Activated naive CD8-positive, alpha-beta T cell treated with anti-CD3 and anti-CD28 coated beads, Interleukin-2, amount 50 U/mL, for 24 hours (primary cell): ENCODE data around the gene MTOR.
"Not testable (repeated sequence)": the region's sequence is repeated elsewhere in the genome, so short reads cannot be mapped to it uniquely, and the experiment has no call there.

ENCODE experiments used
- ATAC-seq: fragments of 150-1000 bp; cut with Tn5 transposase; one replicate; pipeline ENCODE4 v1.10.0; 2021
- DNase-seq: peaks from one replicate; pipeline ENCODE4 v3.0.0; 2021
- H3K27ac Mint-ChIP-seq: one replicate; pipeline ENCODE4 v1.8.0; 2021; ENCODE audit warnings: mild to moderate bottlenecking, mixed read lengths
- H3K27me3 Mint-ChIP-seq: one replicate; pipeline ENCODE4 v1.8.0; 2021; ENCODE audit warnings: mixed read lengths
- H3K36me3 Mint-ChIP-seq: one replicate; pipeline ENCODE4 v1.8.0; 2021; ENCODE audit warnings: low read depth, mixed read lengths
- H3K4me1 Mint-ChIP-seq: one replicate; pipeline ENCODE4 v1.8.0; 2021; ENCODE audit warnings: mixed read lengths
- H3K4me3 Mint-ChIP-seq: one replicate; pipeline ENCODE4 v1.8.0; 2021; ENCODE audit warnings: mild to moderate bottlenecking, moderate library complexity, mixed read lengths
- H3K9me3 Mint-ChIP-seq: one replicate; pipeline ENCODE4 v1.8.0; 2021; ENCODE audit warnings: mixed read lengths

The MTOR gene

DNA sequence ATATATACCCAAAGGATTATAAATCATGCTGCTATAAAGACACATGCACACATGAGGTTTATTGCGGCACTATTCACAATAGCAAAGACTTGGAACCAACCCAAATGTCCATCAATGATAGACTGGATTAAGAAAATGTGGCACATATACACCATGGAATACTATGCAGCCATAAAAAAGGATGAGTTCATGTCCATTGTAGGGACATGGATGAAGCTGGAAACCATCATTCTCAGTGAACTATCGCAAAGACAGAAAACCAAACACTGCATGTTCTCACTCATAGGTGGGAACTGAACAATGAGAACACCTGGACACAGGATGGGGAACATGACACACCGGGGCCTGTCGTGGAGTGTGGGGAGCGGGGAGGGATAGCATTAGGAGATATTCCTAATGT, 95.6 kb downstream of the MTOR start:
- not testable (repeated sequence) for ATAC-seq, H3K4me1 Mint-ChIP-seq, H3K4me3 Mint-ChIP-seq, H3K27me3 Mint-ChIP-seq, H3K9me3 Mint-ChIP-seq, DNase-seq, H3K27ac Mint-ChIP-seq
- H3K36me3 Mint-ChIP-seq: peaks cover 33% of the 10 kb centered on the region

DNA sequence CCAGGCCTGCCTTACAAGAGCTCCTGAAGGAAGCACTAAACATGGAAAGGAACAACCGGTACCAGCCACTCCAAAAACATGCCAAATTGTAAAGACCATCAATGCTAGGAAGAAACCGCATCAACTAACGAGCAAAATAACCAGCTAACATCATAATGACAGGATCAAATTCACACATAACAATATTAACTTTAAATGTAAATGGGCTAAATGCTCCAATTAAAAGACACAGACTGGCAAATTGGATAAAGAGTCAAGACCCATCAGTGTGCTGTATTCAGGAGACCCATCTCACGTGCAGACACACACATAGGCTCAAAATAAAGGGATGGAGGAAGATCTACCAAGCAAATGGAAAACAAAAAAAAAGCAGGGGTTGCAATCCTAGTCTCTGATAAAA, 99.6 kb downstream of the MTOR start:
- not testable (repeated sequence) for H3K4me3 Mint-ChIP-seq, H3K27ac Mint-ChIP-seq, ATAC-seq, DNase-seq, H3K4me1 Mint-ChIP-seq, H3K9me3 Mint-ChIP-seq, H3K27me3 Mint-ChIP-seq
- H3K36me3 Mint-ChIP-seq: peaks cover 29% of the 10 kb centered on the region

DNA sequence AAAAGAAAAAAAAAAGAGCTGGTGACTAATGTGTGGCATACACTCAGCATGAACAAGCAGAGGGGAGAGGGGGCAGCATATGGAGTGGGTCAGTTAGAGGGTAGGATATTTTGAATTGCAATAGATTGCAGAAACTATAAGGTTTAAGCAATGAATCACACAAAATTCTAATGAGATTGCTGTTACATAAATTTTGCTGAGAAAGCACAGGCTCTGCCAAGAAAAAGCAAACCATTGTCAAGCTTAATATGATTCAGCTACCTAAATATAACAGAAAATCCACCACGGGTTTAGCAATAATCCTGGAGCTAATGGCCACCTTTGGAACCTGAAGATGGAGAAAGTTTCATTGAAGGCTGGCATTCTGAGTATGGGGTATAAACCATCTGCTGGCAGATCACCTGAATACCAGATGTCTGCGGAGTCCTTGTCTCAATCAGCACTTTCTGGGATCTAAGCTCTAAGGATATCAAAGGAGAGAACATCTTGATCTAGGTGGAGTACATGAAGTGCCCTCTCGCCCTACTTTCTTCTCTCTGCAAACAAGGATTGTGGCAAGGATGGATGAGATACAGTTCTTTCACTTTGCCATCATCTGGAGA, 103.5 kb downstream of the MTOR start:
- Mint-ChIP-seq H3K4me1 (peaks cover 14% of the 10 kb centered on the region), H3K36me3 (peaks cover 25% of the 10 kb centered on the region)

DNA sequence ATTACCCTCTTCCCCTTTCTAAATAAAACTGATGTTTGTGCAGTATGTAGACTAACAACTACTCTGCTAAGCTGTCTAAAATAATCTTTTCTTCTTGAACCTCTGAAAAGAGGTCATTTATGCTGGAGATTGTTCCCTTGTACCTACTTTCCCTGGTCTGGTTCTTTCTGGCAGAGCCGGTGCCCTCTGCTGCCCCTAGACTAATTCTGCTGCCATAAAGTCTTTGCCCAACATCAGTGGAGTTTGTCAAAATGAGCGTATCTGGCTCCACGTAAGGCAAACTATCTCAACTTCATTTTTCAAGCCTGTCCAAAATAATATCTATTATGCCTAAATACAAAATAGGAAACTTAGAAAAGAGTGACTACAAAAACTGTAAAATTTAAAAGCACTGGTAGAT, 104.1 kb downstream of the MTOR start:
- H3K36me3 Mint-ChIP-seq: peaks cover 23% of the 10 kb centered on the region
- no peaks in the 10 kb centered on the region for H3K9me3 Mint-ChIP-seq
- H3K4me3 Mint-ChIP-seq: no peak overlapping the region
- H3K27ac Mint-ChIP-seq: no peak overlapping the region
- peaks cover 14% of the 10 kb centered on the region for H3K4me1 Mint-ChIP-seq
- no peaks in the 10 kb centered on the region for H3K27me3 Mint-ChIP-seq
- no peak for ATAC-seq
- no peak for DNase-seq

More for the DNA sequence above, 103.5 kb downstream of the MTOR start:
- Mint-ChIP-seq H3K4me3 (no peak overlapping the region), H3K9me3 (no peaks in the 10 kb centered on the region), H3K27ac (no peak overlapping the region), H3K27me3 (no peaks in the 10 kb centered on the region)
- ATAC-seq: no peak
- no peak for DNase-seq

DNA sequence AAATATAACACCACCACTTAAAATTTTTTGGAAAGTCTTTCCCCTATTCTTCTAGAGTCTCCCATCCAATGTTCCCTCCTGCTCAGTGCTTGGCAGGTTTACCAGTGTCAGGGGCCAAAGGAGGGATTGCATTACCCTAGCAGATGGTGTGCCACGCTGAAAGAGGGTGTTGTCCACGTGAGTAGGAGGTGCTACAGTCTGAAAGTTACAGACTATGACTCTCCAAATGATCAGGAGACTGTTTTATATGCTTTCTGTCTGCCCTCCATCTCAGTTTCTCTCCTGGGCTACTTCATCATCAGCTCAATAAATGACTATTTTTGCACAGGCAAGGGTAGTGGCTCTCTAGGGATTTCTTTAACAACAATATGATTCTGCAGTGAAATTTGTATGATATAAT, 104.5 kb downstream of the MTOR start:
- H3K4me3 Mint-ChIP-seq: no peak overlapping the region
- H3K27me3 Mint-ChIP-seq: no peaks in the 10 kb centered on the region
- H3K9me3 Mint-ChIP-seq: no peaks in the 10 kb centered on the region
- H3K4me1 Mint-ChIP-seq: peaks cover 14% of the 10 kb centered on the region
- no peak for DNase-seq
- ATAC-seq: peak; percentile 43
- H3K36me3 Mint-ChIP-seq: peaks cover 23% of the 10 kb centered on the region
- no peak overlapping the region for H3K27ac Mint-ChIP-seq

DNA sequence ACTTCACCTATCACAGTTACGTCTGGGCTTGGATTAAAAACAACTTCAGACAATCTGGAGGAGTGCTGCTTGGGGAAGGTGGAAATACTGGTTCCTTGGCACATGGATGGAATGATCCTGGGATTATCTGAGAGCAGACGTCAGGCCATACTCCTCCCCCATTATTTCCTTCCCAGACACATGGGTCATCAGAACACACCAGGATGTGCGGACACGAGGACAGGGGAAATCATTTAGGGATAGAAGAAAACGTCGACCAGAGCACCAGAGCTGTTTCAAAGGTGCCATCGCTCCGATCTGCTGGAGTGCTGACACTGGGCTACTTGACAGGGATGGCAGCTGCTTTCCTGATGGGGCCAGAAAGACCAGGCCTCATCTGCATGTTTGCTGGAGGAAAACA, 105.0 kb downstream of the MTOR start:
- H3K27ac Mint-ChIP-seq: no peak overlapping the region
- DNase-seq: no peak
- H3K27me3 Mint-ChIP-seq: no peaks in the 10 kb centered on the region
- no peak for ATAC-seq
- H3K4me3 Mint-ChIP-seq: no peak overlapping the region
- no peaks in the 10 kb centered on the region for H3K9me3 Mint-ChIP-seq
- H3K36me3 Mint-ChIP-seq: peaks cover 26% of the 10 kb centered on the region
- H3K4me1 Mint-ChIP-seq: peaks cover 14% of the 10 kb centered on the region

DNA sequence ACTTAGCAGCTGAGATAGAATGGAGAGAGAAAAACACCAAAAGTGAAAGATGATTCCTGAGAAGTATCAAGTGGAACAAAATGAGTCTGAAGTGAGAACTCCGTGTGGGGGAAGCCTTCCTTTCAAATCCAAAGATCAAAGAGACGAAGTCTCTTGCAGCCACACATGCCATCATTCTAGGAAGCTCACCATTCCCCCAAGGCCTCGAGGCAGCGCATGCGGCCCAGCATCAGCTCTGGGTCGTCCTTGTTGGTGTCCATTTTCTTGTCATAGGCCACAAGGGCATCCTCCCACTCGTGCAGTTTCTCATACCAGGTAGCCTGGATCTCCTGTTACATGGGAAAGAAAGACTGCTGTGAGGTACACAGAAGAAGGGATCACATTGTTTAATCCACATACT, 105.4 kb downstream of the MTOR start:
- no peaks in the 10 kb centered on the region for H3K9me3 Mint-ChIP-seq
- ATAC-seq (no peak), DNase-seq (no peak)
- H3K27me3 Mint-ChIP-seq: no peaks in the 10 kb centered on the region
- peaks cover 14% of the 10 kb centered on the region for H3K4me1 Mint-ChIP-seq
- H3K27ac Mint-ChIP-seq: no peak overlapping the region
- H3K36me3 Mint-ChIP-seq: peaks cover 22% of the 10 kb centered on the region
- no peak overlapping the region for H3K4me3 Mint-ChIP-seq

DNA sequence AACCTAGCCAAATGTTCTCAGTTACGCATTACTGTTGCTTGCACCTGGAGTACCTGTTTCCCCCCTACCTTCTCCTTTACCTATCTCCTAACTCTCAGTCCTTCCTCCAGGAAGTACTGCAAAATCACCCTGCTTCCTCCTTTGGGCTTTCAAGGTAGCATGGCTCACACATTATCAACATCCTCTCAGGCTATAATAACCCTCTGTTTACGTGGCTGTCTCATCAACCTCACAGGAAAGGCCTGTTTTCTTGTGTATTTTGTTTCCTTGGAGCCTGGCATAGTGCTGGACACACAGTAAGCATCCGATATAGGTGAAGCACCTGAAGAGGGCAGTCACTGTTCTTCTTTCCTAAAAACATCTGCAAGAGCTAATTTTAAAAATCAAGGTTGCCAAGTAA, 105.9 kb downstream of the MTOR start:
- Mint-ChIP-seq H3K36me3 (peaks cover 23% of the 10 kb centered on the region), H3K27ac (no peak overlapping the region), H3K4me1 (peaks cover 14% of the 10 kb centered on the region), H3K27me3 (no peaks in the 10 kb centered on the region), H3K4me3 (no peak overlapping the region), H3K9me3 (no peaks in the 10 kb centered on the region)
- ATAC-seq (no peak), DNase-seq (no peak)

DNA sequence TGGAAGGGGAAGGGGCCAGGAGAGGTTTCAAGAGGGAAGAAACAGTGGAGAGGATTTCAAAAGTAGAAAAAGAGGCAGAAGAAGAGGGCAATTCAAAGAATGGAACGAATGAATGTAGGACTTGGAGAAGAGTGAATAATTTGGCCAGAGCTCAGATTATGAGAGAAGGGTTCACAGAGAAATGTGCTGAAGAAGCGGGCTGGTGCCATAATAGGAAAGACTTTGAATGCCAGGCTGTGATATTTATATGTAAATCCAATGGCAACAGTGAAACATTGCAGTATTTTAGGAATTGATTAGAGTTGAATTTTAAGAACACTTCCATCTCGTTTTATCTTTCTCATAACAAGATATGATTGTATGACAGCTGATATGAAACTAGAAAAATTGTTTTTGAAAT, 109.2 kb downstream of the MTOR start:
- DNase-seq: no peak
- no peaks in the 10 kb centered on the region for H3K9me3 Mint-ChIP-seq
- H3K36me3 Mint-ChIP-seq: peaks cover 37% of the 10 kb centered on the region
- H3K4me1 Mint-ChIP-seq: peaks cover 10% of the 10 kb centered on the region
- H3K4me3 Mint-ChIP-seq: no peak overlapping the region
- no peak for ATAC-seq
- H3K27ac Mint-ChIP-seq: no peak overlapping the region
- H3K27me3 Mint-ChIP-seq: no peaks in the 10 kb centered on the region

DNA sequence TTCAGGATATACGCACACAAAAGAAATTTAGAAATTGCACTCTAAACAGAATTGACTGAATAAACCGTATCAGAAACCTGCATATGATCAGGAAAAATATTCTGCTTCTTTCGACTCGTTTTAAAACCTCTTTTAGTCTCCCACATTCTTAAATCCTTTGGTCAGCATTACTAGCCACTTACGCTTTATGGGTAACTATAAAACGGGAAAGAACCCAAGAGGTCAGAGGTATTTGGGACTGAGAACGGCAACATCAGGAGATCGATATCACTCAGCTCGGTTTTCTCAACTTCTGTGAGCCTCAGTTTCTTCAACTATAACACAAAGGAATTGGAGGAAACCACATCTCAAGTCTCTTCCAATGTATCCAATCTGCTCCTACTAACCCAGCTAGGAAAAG, 109.6 kb downstream of the MTOR start:
- Mint-ChIP-seq H3K9me3 (no peaks in the 10 kb centered on the region), H3K36me3 (peaks cover 37% of the 10 kb centered on the region)
- ATAC-seq: no peak

DNA sequence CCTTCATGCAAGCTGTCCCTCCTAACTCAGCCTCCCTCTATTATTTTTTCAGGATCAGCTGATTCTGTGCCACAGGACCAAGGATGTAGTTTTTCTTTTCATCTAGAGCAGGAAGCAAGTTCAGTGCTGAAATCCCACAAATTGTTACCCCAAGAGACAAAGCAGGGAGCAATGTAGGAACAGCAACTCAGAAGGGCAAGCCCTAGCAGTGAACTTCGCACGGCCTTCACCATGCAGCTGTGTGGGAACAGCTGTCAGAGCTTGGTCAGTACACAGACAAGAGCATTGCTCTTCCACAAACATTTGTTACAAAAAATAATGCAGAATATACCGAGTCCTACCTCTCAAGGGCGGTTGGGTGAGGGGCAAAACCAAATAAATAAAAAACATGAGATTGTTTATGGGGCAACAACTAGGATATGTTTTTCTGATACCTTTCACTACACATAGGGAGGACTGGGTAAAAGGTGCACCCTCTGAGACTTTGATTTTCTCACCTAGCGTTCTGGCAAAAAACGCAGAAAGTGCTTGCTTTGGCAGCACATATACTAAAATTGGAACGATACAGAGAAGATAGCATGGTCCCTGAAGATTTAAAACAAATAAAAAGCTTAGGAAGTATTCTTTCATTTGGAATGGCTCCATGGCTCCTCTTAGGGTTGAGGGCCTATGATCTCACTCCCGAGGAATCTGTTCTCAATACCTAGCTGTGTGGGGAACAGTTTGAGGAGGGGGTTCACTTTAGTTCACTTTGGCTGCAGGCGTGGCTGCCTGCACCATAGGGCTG, 110.3 kb downstream of the MTOR start:
- peaks cover 5% of the 10 kb centered on the region for H3K4me1 Mint-ChIP-seq
- peaks cover 37% of the 10 kb centered on the region for H3K36me3 Mint-ChIP-seq
- no peak overlapping the region for H3K27ac Mint-ChIP-seq
- no peaks in the 10 kb centered on the region for H3K9me3 Mint-ChIP-seq
- H3K27me3 Mint-ChIP-seq: no peaks in the 10 kb centered on the region
- no peak for ATAC-seq
- DNase-seq: no peak
- H3K4me3 Mint-ChIP-seq: no peak overlapping the region

More for the DNA sequence above, 109.6 kb downstream of the MTOR start:
- peaks cover 8% of the 10 kb centered on the region for H3K4me1 Mint-ChIP-seq
- no peaks in the 10 kb centered on the region for H3K27me3 Mint-ChIP-seq
- DNase-seq: no peak
- H3K27ac Mint-ChIP-seq: no peak overlapping the region
- H3K4me3 Mint-ChIP-seq: no peak overlapping the region

DNA sequence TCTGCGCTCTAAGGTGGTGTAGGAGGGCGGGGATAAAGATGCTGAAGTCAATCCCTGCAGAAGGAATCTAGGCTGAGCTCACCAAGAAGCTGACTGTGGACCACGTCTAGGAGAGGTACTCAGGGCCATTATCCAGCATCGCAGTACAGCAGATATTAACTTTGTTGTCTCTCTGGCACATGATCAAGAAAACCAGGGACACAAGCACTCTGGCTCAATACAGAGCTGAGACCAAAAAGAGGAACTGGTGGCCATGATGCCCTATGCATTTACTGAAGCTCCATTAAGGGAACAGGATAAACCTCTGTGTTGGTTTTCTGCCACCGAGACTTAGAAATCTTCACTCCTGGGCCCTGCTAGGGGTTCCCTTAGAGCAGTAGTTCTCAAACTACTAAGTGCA, 111.2 kb downstream of the MTOR start:
- DNase-seq: no peak
- Mint-ChIP-seq H3K4me1 (no peaks in the 10 kb centered on the region), H3K36me3 (peaks cover 32% of the 10 kb centered on the region), H3K4me3 (no peak overlapping the region), H3K27ac (no peak overlapping the region), H3K27me3 (no peaks in the 10 kb centered on the region), H3K9me3 (no peaks in the 10 kb centered on the region)
- no peak for ATAC-seq

DNA sequence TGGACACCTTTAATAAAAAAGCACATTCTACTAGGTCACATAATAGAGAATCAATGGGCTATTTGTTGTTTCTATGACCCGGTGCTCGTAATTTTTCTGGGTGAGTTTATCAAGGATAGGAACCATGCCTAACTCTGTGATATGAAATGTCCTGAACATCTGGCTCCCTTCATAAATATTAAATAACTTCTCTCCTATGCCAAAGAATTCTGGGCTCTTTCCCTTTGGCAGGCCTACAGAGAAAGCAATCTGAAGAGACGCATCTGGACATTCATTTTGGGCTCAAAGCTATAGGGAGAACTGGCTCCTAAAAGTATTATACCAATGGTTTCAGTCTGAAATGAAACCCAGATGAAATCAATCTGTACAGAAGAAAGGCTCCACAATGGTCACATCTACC, 112.0 kb downstream of the MTOR start:
- no peak overlapping the region for H3K27ac Mint-ChIP-seq
- ATAC-seq (no peak), DNase-seq (no peak)
- no peak overlapping the region for H3K4me3 Mint-ChIP-seq
- no peaks in the 10 kb centered on the region for H3K27me3 Mint-ChIP-seq
- H3K4me1 Mint-ChIP-seq: no peaks in the 10 kb centered on the region
- peaks cover 34% of the 10 kb centered on the region for H3K36me3 Mint-ChIP-seq
- no peaks in the 10 kb centered on the region for H3K9me3 Mint-ChIP-seq

DNA sequence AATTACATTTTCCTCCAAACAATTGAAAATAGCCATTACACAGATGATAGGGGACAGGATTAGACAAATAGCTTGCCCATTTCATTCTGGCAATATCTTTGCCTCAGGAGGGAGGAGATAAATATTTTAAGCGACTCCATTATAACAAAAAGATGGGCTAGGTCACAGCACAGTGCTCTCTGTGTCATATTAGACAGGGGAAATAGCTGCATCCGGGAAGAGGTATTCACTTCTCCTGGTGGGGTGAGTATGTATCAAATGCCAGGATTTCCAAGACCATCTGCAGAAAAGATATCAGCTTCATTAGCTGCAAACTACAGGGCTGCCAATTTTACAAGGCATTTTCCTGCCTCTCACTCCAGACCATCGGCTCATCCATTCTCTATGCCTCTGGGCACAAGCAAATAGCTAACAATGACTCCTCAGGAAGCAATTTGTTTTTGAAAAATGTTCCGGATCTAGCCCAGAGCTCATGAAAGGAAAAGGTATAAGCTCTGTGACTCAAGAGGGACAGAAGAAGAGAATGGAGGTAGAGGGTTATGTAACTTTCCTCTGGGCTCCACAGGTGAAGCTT, 115.1 kb downstream of the MTOR start:
- Mint-ChIP-seq H3K9me3 (no peaks in the 10 kb centered on the region), H3K36me3 (peaks cover 46% of the 10 kb centered on the region), H3K27me3 (no peaks in the 10 kb centered on the region), H3K27ac (no peak overlapping the region), H3K4me1 (peaks cover 29% of the 10 kb centered on the region), H3K4me3 (no peak overlapping the region)
- ATAC-seq (no peak), DNase-seq (no peak)

DNA sequence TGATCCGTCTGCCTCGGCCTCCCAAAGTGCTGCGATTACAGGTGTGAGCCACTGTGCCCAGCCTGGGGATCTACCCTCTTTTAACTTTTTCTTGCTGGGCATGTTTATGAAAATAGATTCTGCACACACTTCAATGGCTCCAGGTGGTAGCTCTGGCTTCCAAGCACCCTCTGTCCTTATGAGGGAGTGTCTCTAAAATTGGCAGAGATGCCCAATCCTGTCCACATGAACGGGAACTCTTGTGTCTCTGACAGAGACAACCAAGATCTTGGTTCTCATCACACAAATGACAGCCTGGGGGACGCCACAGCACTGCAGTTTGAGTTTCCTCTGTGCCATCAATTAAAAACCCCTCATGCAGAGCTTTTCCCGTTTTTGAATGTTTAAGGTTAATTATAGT, 116.6 kb downstream of the MTOR start:
- no peak overlapping the region for H3K27ac Mint-ChIP-seq
- peaks cover 43% of the 10 kb centered on the region for H3K36me3 Mint-ChIP-seq
- H3K4me1 Mint-ChIP-seq: peaks cover 29% of the 10 kb centered on the region
- H3K27me3 Mint-ChIP-seq: no peaks in the 10 kb centered on the region
- no peak for DNase-seq
- no peak overlapping the region for H3K4me3 Mint-ChIP-seq
- H3K9me3 Mint-ChIP-seq: no peaks in the 10 kb centered on the region
- ATAC-seq: no peak
